Endothelial cell (in vitro differentiated cells): ENCODE measurements around the gene MGST2. TPM values are rescaled to one million over a fixed set of nuclear protein-coding genes. Genes with fewer than 3 reads are reported as not detected.

Experiments
- DNase-seq: peaks from one replicate; pipeline ENCODE4 v3.0.0; 2021; ENCODE audit warnings: low spot score
- H3K27ac Mint-ChIP-seq: one replicate; pipeline ENCODE4 v1.8.0; 2021; ENCODE audit warnings: mixed read lengths, inconsistent platforms; ENCODE audit not compliant: unreplicated experiment
- H3K27me3 Mint-ChIP-seq: one replicate; pipeline ENCODE4 v1.8.0; 2021; ENCODE audit warnings: mild to moderate bottlenecking, moderate library complexity, mixed read lengths, inconsistent platforms; ENCODE audit not compliant: unreplicated experiment
- H3K36me3 Mint-ChIP-seq: one replicate; pipeline ENCODE4 v1.8.0; 2021; ENCODE audit warnings: mild to moderate bottlenecking, low read depth, mixed read lengths, inconsistent platforms; ENCODE audit not compliant: unreplicated experiment
- H3K4me1 Mint-ChIP-seq: one replicate; pipeline ENCODE4 v1.8.0; 2021; ENCODE audit warnings: mild to moderate bottlenecking, mixed read lengths, inconsistent platforms; ENCODE audit not compliant: unreplicated experiment
- H3K4me3 Mint-ChIP-seq: one replicate; pipeline ENCODE4 v1.8.0; 2021; ENCODE audit warnings: mild to moderate bottlenecking, mixed read lengths, inconsistent platforms; ENCODE audit not compliant: unreplicated experiment
- H3K9me3 Mint-ChIP-seq: one replicate; pipeline ENCODE4 v1.8.0; 2021; ENCODE audit warnings: mixed read lengths, inconsistent platforms; ENCODE audit not compliant: unreplicated experiment
- total RNA-seq: library from RNA; stranded (reverse); fragmentation: NEBNext Ultra II Directional; extraction: Animal tissue kit (Norgen Biotek cat#: 25700); gene quantifications from one replicate; pipeline ENCODE4 v1.2.1, GENCODE V29; 2021; ENCODE audit not compliant: unreplicated experiment
- TF ChIP-seq, protein P1 (sequence below): fragments of 200-600 bp; sonication (generic); IDR thresholded peaks from one replicate; pipeline ENCODE4 v1.5.0; 2021; ENCODE audit warnings: antibody characterized with exemption; ENCODE audit not compliant: unreplicated experiment

MGST2 gene
- total RNA-seq, 1 donor from 2014 or later = 98.3 TPM

DNA sequence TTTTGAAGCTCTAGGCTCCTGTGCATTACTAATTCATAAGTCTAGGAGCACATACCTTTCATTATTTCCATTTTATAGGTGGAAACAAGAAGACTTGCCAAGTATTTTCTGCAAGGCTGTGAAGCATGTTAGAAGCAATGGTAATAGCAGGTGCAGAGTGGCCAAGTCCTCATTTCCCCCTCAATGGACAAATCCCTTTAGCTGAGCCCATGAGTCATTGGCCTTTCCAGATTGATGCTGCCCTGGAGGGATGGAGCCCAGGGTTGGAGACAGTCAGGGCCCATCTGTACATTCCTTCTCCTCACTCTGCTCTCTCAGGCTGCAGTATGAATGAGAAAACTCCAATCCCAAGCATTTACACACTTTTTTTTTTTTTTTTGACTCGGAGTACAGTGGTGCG is 6.6 kb downstream of the MGST2 start:
- Mint-ChIP-seq H3K27me3 (peaks cover 9% of the 10 kb centered on the region), H3K9me3 (no peaks in the 10 kb centered on the region), H3K36me3 (peaks cover 41% of the 10 kb centered on the region), H3K27ac (no peak overlapping the region), H3K4me1 (peaks cover 67% of the 10 kb centered on the region), H3K4me3 (no peak overlapping the region)
- TF ChIP-seq, protein P1, sequence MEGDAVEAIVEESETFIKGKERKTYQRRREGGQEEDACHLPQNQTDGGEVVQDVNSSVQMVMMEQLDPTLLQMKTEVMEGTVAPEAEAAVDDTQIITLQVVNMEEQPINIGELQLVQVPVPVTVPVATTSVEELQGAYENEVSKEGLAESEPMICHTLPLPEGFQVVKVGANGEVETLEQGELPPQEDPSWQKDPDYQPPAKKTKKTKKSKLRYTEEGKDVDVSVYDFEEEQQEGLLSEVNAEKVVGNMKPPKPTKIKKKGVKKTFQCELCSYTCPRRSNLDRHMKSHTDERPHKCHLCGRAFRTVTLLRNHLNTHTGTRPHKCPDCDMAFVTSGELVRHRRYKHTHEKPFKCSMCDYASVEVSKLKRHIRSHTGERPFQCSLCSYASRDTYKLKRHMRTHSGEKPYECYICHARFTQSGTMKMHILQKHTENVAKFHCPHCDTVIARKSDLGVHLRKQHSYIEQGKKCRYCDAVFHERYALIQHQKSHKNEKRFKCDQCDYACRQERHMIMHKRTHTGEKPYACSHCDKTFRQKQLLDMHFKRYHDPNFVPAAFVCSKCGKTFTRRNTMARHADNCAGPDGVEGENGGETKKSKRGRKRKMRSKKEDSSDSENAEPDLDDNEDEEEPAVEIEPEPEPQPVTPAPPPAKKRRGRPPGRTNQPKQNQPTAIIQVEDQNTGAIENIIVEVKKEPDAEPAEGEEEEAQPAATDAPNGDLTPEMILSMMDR = no peak
- DNase-seq = no peak

DNA sequence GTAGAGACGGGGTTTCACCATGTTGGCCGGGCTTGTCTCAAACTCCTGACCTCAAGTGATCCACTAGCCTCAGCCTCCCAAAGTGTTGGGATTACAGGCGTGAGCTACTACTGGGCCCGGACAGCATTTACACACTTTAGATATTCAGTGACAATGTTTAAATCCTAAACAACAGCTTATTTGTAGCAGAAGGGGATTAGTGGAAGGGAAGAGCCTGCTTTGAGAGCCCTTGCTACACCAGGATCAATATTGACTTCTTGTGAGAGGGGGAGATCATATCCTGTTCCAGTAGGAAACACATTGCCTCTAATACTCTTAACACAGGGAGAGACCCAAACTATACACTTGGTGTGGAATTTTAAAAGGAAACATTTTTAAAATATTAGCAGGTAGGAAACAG is 7.1 kb downstream of the MGST2 start:
- H3K27ac Mint-ChIP-seq = peak overlapping the region; percentile 63
- TF ChIP-seq, protein P1 = no peak
- H3K4me3 Mint-ChIP-seq = peak overlapping the region; percentile 35
- H3K27me3 Mint-ChIP-seq = peaks cover 9% of the 10 kb centered on the region
- H3K36me3 Mint-ChIP-seq = peaks cover 43% of the 10 kb centered on the region
- H3K4me1 Mint-ChIP-seq = peaks cover 62% of the 10 kb centered on the region
- H3K9me3 Mint-ChIP-seq = no peaks in the 10 kb centered on the region
- no peak for DNase-seq

DNA sequence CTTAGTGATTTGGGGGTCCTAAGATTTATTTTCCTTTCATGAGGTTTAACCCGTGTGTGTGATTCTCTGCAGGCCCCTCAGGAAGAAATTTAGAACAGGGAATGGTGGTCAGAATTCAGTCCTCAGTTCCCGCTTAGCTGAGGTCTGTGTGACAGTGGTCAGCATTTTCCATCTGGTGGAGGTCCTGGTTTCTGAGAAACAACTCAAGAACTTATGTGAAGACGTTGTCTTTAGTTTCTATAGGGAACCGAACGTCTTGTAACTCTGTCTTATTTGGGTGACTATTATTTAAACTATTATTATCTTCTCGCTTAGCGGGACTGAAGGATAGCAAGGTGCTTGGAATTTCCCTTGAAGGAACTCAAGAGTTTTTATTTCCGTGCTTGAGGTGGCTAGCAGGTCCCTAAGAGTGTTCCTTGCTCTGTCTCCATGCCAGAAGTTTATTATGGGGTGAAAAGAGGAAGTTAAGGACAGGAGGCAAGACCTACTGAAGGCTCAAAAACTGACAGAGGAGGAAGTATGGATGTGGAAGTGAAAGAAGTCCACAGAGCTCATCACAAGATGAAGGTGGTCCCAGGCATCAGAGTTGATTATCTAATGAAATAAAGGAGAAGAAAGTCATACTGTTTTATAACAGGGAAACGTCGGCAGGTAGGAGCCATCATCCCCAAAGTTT is 9.4 kb downstream of the MGST2 start:
- TF ChIP-seq, protein P1 = no peak
- Mint-ChIP-seq H3K4me1 (peaks cover 50% of the 10 kb centered on the region), H3K27ac (no peak overlapping the region)

DNA sequence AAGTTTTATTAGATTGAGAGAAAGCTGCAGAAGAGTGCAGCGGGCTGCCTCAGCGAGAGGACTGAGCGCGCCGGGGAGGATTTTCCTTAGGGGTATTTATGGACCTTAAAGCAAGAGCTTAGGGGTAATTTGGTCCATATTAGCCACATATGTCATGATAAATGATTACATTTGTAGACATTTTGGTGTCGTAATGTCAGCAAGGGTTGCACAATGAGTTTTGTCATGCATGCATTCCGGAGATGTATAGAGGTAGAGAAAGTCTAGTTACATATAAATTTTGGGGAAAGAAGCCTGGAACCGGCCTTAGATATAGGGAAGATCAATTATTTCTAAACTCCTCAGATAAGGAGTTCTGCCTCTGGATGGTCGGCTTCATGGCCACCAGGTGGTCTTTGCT is 10.0 kb downstream of the MGST2 start:
- peaks cover 5% of the 10 kb centered on the region for H3K27me3 Mint-ChIP-seq
- DNase-seq = no peak
- no peaks in the 10 kb centered on the region for H3K9me3 Mint-ChIP-seq
- TF ChIP-seq, protein P1 = no peak
- peaks cover 52% of the 10 kb centered on the region for H3K4me1 Mint-ChIP-seq
- H3K27ac Mint-ChIP-seq = no peak overlapping the region
- H3K36me3 Mint-ChIP-seq = peaks cover 55% of the 10 kb centered on the region
- no peak overlapping the region for H3K4me3 Mint-ChIP-seq

More for the DNA sequence above, 9.4 kb downstream of the MGST2 start:
- Mint-ChIP-seq H3K36me3 (peaks cover 52% of the 10 kb centered on the region), H3K9me3 (no peaks in the 10 kb centered on the region), H3K4me3 (peak overlapping the region; percentile 24), H3K27me3 (peaks cover 5% of the 10 kb centered on the region)
- DNase-seq = no peak

DNA sequence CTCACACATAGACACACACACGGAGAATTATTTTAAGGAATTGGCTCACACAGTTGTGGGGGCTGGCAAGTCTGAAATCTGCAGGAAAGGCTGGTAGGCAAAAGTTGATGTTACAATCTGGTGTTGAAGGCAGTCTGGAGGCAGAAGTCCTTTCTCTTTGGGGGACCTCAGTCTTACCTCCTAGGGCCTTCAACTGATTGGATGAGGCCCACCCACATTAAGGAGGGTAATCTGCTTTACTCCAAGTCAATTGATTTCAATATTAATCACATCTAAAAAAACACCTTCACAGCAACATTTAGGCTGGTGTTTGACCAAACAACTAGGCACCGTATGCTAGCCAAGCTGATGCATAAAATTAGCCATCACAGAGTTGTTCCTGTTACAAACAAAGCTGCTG is 10.7 kb downstream of the MGST2 start:
- Mint-ChIP-seq H3K9me3 (no peaks in the 10 kb centered on the region), H3K27ac (no peak overlapping the region), H3K27me3 (peaks cover 4% of the 10 kb centered on the region), H3K36me3 (peaks cover 58% of the 10 kb centered on the region), H3K4me1 (peaks cover 55% of the 10 kb centered on the region), H3K4me3 (peak overlapping the region; percentile 22)
- TF ChIP-seq, protein P1 = no peak
- DNase-seq = no peak
